UCSD-AML1 (cell line): ENCODE data around the gene EFCAB10.
A peak's percentile ranks its signal among the peaks of the same experiment; 100 is the strongest.
"Not testable (repeated sequence)": the region's sequence is repeated elsewhere in the genome, so short reads cannot be mapped to it uniquely, and the experiment has no call there.

Source experiments
- DNase-seq: peaks from one replicate; lab custom pipeline; 2025; ENCODE audit not compliant: unreplicated experiment; lab: John Stamatoyannopoulos, UW

Gene EFCAB10

GRCh38 chr7:105531792-105532671 lies 49.3 kb downstream of the EFCAB10 start, which contains the start of gene RINT1:
Gene RINT1 (plus strand): TSS chr7:105532201. CDS start chr7:105532316, 115 bp downstream.
- peak; percentile 82 for DNase-seq

DNA sequence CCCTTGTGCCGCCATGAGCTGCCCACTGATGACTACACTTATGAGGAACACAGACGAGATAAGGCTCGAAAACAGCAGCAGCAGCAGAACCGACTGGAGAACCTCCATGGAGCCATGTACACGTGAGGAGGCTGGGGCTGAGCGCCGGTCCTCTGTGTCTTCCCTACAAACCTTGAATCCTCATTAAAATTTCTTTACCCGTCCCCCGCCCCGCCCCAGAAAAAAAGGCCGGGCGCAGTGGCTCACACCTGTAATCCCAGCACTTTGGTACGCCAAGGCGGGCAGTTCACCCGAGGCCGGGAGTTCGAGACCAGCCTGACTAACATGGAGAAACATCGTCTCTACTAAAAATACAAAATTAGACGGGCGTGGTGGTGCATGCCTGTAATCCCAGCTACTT lies 50.7 kb downstream of the EFCAB10 start:
- no peak for DNase-seq

DNA sequence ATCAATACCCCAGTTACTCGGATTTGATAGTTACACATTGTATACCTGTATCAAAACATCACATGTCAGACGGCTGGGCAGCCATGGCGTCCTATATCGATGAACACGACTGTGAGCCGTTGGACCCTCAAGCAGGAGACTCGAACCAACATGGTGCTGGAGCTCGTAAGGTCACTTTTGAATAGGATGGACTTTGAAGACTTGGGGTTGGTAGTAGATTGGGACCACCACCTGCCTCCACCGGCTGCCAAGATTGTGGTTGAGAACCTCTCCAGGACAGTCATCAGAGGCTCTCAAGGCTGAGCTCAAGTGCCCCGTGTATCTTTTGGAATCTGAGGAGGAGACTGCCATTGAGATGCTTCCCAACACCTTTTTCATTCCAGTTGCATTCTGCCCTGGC lies 51.2 kb downstream of the EFCAB10 start:
- DNase-seq: no peak

- not testable (repeated sequence) for DNase-seq
Measured at GRCh38 chr7:105527737-105528136, 53.6 kb downstream of the EFCAB10 start.

- no peak for DNase-seq
Measured at GRCh38 chr7:105524840-105525239, 56.5 kb downstream of the EFCAB10 start.

- DNase-seq: not testable (repeated sequence)
Measured at GRCh38 chr7:105524423-105524822, 56.9 kb downstream of the EFCAB10 start.

GRCh38 chr7:105521717-105522463 lies 59.4 kb downstream of the EFCAB10 start, which contains the start of gene PUS7:
Gene PUS7 (minus strand): TSS chr7:105522271. CDS start chr7:105508512, 13,759 bp downstream.
- peak; percentile 83 for DNase-seq

GRCh38 chr7:105521027-105521716 lies 60.1 kb downstream of the EFCAB10 start:
- peak; percentile 44 for DNase-seq

- DNase-seq: not testable (repeated sequence)
Measured at GRCh38 chr7:105520620-105521019, 60.7 kb downstream of the EFCAB10 start.

DNA sequence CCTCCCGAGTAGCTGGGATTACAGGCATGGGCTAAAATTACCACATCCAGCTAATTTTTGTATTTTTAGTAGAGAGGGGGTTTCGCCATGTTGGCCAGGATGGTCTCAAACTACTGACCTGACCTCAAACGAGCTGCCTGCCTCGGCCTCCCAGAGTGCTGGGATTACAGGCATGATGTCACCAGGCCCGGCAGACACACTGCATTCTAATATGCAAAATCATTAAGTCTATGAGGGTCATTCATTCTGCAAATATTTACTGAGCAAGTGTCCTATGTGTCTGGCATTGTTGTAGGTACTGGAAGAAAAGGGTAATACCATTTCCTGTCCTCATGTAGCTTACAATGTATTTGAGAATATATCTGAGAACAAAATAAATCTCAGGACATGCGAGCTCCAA lies 61.9 kb downstream of the EFCAB10 start:
- no peak for DNase-seq

DNA sequence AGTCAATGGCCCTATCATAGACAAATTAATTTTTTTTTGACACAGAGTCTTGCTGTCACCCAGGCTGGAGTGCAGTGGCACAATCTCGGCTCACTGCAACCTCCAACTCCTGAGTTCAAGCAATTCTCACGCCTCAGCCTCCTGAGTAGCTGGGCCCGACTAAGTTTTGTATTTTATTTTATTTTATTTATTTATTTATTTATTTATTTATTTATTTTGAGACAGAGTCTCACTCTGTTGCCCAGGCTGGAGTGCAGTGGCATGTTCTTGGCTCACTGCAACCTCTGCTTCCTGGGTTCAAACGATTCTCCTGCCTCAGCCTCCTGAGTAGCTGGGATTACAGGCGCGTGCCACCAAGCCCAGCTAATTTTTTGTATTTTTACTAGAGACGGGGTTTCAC lies 65.7 kb downstream of the EFCAB10 start:
- DNase-seq: not testable (repeated sequence)
